Activated CD4-positive, alpha-beta memory T cell treated with anti-CD3 and anti-CD28 coated beads for 36 hours (primary cell): Measurements from ENCODE around the gene RPL36AL. TPM values are rescaled to one million over a fixed set of nuclear protein-coding genes. Genes with fewer than 3 reads are reported as not detected.
"Not testable (repeated sequence)": the region's sequence is repeated elsewhere in the genome, so short reads cannot be mapped to it uniquely, and the experiment has no call there.

Experiments
- CTCF ChIA-PET: fragments of 350-600 bp; sonication (Branson Sonifier 250); formaldehyde crosslinking; loops from one replicate; lab custom pipeline; 2021; ENCODE audit warnings: antibody characterized with exemption, inconsistent platforms; lab: Charles Lee
- POLR2A ChIA-PET: fragments of 350-600 bp; sonication (Branson Sonifier 250); formaldehyde crosslinking; loops from one replicate; lab custom pipeline; 2021; ENCODE audit warnings: antibody characterized with exemption; lab: Charles Lee
- DNase-seq: peaks from one replicate; pipeline ENCODE4 v3.0.0-alpha.2; 2020
- H3K27ac Mint-ChIP-seq: one replicate; pipeline ENCODE4 v1.8.0; 2021; ENCODE audit warnings: mixed read lengths
- H3K27me3 Mint-ChIP-seq: one replicate; pipeline ENCODE4 v1.8.0; 2021; ENCODE audit warnings: mixed read lengths
- H3K36me3 Mint-ChIP-seq: one replicate; pipeline ENCODE4 v1.8.0; 2021; ENCODE audit warnings: mixed read lengths
- H3K4me1 Mint-ChIP-seq: one replicate; pipeline ENCODE4 v1.8.0; 2021; ENCODE audit warnings: low read depth, mixed read lengths
- H3K4me3 Mint-ChIP-seq: one replicate; pipeline ENCODE4 v1.8.0; 2021; ENCODE audit warnings: mild to moderate bottlenecking, mixed read lengths
- H3K9me3 Mint-ChIP-seq: one replicate; pipeline ENCODE4 v1.8.0; 2021; ENCODE audit warnings: mixed read lengths
- intact Hi-C: fragments of 100-400 bp; cut with micrococcal nuclease; formaldehyde crosslinking; loops from one replicate; pipeline ENCODE4 v1.15.1; 2023
- total RNA-seq, 2 experiments: library from RNA; stranded (reverse); gene quantifications; one replicate each; pipeline ENCODE4 v1.2.3, GENCODE V29; 2021

The RPL36AL gene
- total RNA-seq, 2 experiments from 2014 or later = 314 to 320 TPM

DNA sequence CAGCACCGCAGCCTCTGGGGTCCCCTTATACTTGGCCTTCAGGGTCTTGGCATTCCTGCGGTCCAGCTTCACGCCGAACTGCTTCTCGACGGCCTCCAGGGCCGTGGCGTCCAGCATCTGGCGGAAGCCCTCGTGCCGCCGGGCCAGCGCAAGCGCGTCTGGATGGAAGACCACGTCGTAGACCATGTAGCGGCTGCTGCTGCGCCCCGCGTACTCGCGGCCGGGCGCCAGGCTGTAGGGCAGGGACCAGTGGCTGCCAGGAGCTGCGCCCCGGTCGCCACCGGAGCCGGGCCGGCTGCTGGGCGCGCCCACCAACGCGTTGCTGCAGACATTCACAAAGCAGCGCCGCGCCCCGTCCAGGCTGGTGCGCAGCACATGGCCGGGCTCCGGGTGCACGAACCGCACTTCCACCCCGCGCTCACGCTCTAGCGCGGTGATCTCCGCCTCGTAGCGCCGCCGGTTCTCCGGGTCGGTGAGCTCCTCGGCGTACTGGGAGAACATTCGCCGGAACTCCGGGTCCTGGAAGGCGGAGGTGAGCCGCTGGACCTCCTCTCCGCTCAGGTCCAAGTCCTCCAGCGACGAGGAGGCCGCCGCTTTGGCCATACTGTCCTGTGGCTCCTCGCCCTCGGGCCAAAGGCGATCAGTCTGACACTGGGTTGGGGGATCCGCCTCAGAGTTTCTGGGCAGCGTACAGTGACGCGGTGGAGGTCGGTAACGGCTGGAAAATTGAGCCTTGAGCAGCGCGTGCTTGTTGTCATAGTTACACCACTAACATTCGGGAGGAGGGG, 14.3 kb upstream of the RPL36AL start, which contains the start of gene DNAAF2:
Gene DNAAF2, minus strand, starts transcription at position 698 of the 788 bp plus-strand sequence. Its CDS starts 95 bp downstream, at position 603.
- H3K9me3 Mint-ChIP-seq = no peaks in the 10 kb centered on the region
- peak; percentile 75 for DNase-seq
- peaks cover 39% of the 10 kb centered on the region for H3K4me1 Mint-ChIP-seq
- no peaks in the 10 kb centered on the region for H3K27me3 Mint-ChIP-seq
- peak within 1 kb of the TSS; percentile 95 for H3K27ac Mint-ChIP-seq
- ChIA-PET CTCF (interaction anchor here (0.7 to 5.6 kb wide), 19 partner anchors 12 to 686 kb away, joined by 3 to 100 read pairs (median 4); partner anchors contain the start of genes KLHDC2, LRR1, MGAT2 and NEMF), POLR2A (interaction anchor here (0.7 to 5.3 kb wide), 15 partner anchors 11 to 404 kb away, joined by 3 to 102 read pairs (median 6); partner anchors contain the start of genes KLHDC2, LRR1, MGAT2 and NEMF)
- H3K36me3 Mint-ChIP-seq = peaks cover 38% of the 10 kb centered on the region
- intact Hi-C loops = loop anchor here (1.0 to 10.0 kb wide), 15 partner anchors 14 to 898 kb away; partner anchors contain the start of genes DMAC2L, L2HGDH, LRR1 and MAP4K5
- H3K4me3 Mint-ChIP-seq = peak within 1 kb of the TSS; percentile 91

DNA sequence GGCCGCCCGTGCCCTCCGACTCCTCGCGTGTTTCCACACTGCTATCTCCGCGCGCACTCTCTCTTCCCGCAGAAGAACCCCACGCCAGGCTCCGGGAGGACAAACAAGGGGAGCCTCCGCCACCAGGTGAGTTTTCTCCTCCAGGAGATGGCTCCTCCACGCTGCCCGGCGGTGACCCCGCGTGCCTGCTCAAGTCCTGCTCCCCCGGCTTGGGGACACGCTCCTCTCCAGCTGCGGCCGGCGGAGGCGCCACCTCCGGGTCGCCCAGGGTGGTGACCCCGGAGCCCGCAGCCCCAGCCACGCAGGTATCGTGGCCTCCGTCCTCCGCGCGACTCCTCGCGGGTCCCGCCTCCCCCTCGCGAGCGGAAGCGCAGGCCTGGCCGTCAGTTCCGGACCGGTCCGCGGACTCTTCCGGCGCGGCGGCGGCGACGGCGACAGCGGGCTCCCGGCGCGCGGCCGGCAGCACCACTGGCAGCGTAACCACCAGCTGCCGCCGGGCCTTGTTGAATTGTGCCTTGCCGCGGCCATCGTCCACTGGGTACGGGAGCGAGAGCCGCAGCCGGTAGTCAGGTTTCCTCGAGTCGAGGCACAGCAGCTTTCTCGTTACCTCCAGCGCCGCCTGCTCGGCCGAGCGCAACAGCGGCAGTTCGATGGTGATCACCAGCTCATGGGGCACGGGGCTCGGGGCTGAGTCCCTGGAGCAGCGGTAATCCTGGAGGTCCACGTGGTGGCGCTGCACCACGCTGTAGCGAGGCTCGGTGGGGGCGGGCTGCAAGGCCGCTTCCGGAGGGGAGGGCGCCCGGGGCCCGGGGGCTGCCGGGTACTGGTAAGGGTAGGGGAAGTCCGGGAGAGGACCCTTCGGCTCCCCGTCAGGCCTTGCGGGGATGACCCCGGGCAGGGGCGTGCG, 13.5 kb upstream of the RPL36AL start:
- DNase-seq = peak; percentile 97
- peaks cover 42% of the 10 kb centered on the region for H3K4me1 Mint-ChIP-seq
- H3K27me3 Mint-ChIP-seq = no peaks in the 10 kb centered on the region
- H3K9me3 Mint-ChIP-seq = no peaks in the 10 kb centered on the region
- intact Hi-C loops = loop anchor here (1.0 to 10.0 kb wide), 15 partner anchors 14 to 898 kb away; partner anchors contain the start of genes DMAC2L, L2HGDH, LRR1 and MAP4K5
- POLR2A ChIA-PET = interaction anchor here (0.7 to 5.3 kb wide), 17 partner anchors 10 to 405 kb away, joined by 3 to 102 read pairs (median 5); partner anchors contain the start of genes KLHDC2, LRR1, MGAT2 and NEMF
- CTCF ChIA-PET = interaction anchor here (0.6 to 5.6 kb wide), 29 partner anchors 11 to 687 kb away, joined by 3 to 100 read pairs (median 3); partner anchors contain the start of genes KLHDC2, LRR1, MGAT2 and NEMF
- H3K27ac Mint-ChIP-seq = peak overlapping the region; percentile 95
- H3K36me3 Mint-ChIP-seq = peaks cover 36% of the 10 kb centered on the region
- peak overlapping the region; percentile 91 for H3K4me3 Mint-ChIP-seq

DNA sequence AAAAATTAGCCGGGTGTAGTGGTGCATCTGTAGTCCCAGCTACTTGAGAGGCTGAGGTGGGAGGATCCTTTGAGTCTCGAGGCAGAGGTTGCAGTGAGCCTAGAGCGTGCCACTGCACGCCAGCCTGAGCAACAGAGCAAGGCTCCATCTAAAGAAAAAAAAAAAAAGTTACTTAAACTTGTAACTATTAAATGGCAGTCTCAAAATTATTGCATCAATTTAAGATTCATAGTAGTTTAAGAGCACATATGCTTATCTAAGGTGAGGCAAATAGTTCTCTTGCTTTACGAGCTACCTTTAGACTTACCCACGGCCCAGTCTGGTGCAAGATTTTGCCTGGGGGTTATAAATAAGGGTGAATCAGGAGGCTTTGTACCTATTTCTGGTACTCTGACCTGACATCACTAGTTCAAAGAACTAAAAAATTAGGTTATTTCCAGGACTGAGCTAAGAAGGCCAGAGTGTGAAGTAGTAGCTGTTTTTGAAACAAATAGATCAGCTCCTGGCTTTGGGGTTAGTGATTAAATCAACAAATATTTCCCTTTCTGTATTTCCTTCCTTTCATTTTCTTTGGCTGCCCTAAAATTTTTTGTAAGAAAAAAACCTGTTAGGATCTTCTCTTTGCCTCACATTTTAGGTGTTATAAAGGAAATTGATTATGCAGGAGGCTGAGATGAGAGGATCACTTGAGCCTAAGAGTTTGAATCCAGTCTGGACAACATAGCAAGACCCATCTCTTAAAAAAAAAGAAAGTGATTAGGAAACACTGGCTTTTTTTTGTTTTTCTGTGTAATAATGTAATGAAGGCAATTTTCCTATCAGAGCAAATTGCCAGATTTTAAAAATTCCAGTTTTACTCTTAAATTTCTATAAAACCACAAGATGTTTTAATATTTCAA, 3.8 kb upstream of the RPL36AL start:
- peaks cover 41% of the 10 kb centered on the region for H3K4me1 Mint-ChIP-seq
- H3K27me3 Mint-ChIP-seq = no peaks in the 10 kb centered on the region
- H3K27ac Mint-ChIP-seq = peak overlapping the region; percentile 86
- CTCF ChIA-PET = interaction anchor here (0.9 to 7.1 kb wide), 6 partner anchors 9 to 238 kb away, joined by 3 to 100 read pairs (median 5); partner anchors contain the start of genes DNAAF2, NEMF and RPS29
- DNase-seq = peak; percentile 42
- H3K36me3 Mint-ChIP-seq = peaks cover 40% of the 10 kb centered on the region
- intact Hi-C loops = loop anchor here (5.0 kb wide), 2 partner anchors 162 to 438 kb away; no protein-coding TSS in a partner anchor
- peak overlapping the region; percentile 96 for H3K4me3 Mint-ChIP-seq
- POLR2A ChIA-PET = interaction anchor here (0.6 to 2.4 kb wide), 8 partner anchors 9 to 274 kb away, joined by 3 to 21 read pairs (median 3); partner anchors contain the start of genes ARF6, DNAAF2 and LRR1
- H3K9me3 Mint-ChIP-seq = no peaks in the 10 kb centered on the region

DNA sequence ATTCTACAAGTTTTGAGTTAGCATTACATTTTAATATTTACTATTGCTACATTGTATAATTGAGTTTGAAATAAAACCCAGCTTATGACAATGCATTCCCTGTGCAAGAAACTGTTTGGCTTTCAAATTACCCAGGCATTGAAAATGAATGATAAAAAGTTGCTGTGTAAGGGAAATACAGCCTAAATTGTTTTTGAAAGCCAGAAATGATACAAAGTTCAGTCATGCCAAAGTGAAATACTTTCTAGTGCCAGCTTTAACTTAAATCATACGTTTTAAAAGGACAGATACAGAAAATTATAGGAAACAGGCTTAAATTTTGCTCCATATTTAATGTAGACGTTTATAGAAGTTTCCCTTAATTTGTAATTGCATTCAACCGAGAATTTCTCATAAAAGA, 3.0 kb upstream of the RPL36AL start:
- no peak for DNase-seq
- Mint-ChIP-seq H3K27me3 (no peaks in the 10 kb centered on the region), H3K27ac (peak overlapping the region; percentile 86), H3K4me1 (peaks cover 38% of the 10 kb centered on the region), H3K36me3 (peaks cover 47% of the 10 kb centered on the region), H3K9me3 (no peaks in the 10 kb centered on the region), H3K4me3 (peak overlapping the region; percentile 96)
- ChIA-PET CTCF (interaction anchor here (1.3 to 7.1 kb wide), 5 partner anchors 10 to 238 kb away, joined by 3 to 100 read pairs (median 7); partner anchors contain the start of genes DNAAF2, NEMF and RPS29), POLR2A (interaction anchor here (0.8 to 2.4 kb wide), 4 partner anchors 10 to 240 kb away, joined by 3 to 21 read pairs (median 4); partner anchors contain the start of gene DNAAF2)
- intact Hi-C loops = loop anchor here (5.0 kb wide), 2 partner anchors 161 to 439 kb away; no protein-coding TSS in a partner anchor

DNA sequence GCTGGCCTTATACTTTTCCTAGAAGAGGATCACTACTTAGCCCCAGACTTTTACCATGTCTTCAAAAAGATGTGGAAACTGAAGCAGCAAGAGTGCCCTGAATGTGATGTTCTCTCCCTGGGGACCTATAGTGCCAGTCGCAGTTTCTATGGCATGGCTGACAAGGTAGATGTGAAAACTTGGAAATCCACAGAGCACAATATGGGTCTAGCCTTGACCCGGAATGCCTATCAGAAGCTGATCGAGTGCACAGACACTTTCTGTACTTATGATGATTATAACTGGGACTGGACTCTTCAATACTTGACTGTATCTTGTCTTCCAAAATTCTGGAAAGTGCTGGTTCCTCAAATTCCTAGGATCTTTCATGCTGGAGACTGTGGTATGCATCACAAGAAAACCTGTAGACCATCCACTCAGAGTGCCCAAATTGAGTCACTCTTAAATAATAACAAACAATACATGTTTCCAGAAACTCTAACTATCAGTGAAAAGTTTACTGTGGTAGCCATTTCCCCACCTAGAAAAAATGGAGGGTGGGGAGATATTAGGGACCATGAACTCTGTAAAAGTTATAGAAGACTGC, 1.7 kb upstream of the RPL36AL start:
- Mint-ChIP-seq H3K27ac (peak overlapping the region; percentile 96), H3K9me3 (no peaks in the 10 kb centered on the region), H3K36me3 (peaks cover 52% of the 10 kb centered on the region), H3K4me1 (peaks cover 42% of the 10 kb centered on the region), H3K4me3 (peak overlapping the region; percentile 96), H3K27me3 (no peaks in the 10 kb centered on the region)
- CTCF ChIA-PET = interaction anchor here (2.3 to 7.1 kb wide), 6 partner anchors 11 to 240 kb away, joined by 8 to 100 read pairs (median 12); partner anchors contain the start of genes DNAAF2, LRR1, NEMF and RPS29
- no peak for DNase-seq
- POLR2A ChIA-PET = interaction anchor here (0.8 to 3.5 kb wide), 8 partner anchors 11 to 378 kb away, joined by 3 to 102 read pairs (median 20); partner anchors contain the start of genes DNAAF2, KLHDC2, LRR1 and RPS29
- intact Hi-C loops = loop anchor here (5.0 kb wide), 2 partner anchors 160 to 440 kb away; no protein-coding TSS in a partner anchor

DNA sequence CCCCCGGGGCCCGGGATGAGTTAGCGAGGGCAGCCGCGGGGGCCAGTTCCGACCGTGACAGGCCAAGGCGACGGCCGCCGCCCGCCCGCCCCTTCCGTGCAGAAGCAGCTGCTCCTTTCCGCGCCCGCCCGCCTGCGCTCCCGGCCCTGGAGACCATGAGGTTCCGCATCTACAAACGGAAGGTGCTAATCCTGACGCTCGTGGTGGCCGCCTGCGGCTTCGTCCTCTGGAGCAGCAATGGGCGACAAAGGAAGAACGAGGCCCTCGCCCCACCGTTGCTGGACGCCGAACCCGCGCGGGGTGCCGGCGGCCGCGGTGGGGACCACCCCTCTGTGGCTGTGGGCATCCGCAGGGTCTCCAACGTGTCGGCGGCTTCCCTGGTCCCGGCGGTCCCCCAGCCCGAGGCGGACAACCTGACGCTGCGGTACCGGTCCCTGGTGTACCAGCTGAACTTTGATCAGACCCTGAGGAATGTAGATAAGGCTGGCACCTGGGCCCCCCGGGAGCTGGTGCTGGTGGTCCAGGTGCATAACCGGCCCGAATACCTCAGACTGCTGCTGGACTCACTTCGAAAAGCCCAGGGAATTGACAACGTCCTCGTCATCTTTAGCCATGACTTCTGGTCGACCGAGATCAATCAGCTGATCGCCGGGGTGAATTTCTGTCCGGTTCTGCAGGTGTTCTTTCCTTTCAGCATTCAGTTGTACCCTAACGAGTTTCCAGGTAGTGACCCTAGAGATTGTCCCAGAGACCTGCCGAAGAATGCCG, 872 bp upstream of the RPL36AL start:
- POLR2A ChIA-PET = interaction anchor here (0.8 to 3.5 kb wide), 17 partner anchors 9 to 495 kb away, joined by 3 to 102 read pairs (median 7); partner anchors contain the start of genes DNAAF2, KLHDC2, LRR1 and NEMF

DNA sequence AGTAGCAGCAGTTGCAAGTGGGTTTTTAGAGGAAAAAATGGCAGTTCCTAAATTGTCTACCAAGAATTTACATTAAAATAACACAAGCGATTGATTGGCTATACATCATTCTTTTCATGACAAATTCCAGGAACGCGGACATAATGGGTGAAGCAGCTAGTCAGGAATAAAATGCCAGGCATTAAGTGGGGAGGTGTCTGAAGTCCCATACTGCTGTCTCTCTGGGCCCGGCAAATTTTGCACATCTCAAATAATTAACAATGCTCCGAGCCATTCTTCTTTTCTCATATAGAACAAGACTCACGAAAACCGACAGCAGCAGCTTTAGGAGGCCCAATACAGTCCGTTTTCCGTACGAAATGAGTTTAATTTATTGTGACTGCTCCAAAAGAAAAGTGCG, 696 bp downstream of the RPL36AL start:
- Mint-ChIP-seq H3K36me3 (peaks cover 53% of the 10 kb centered on the region), H3K27me3 (no peaks in the 10 kb centered on the region), H3K27ac (peak overlapping the region; percentile 96), H3K9me3 (no peaks in the 10 kb centered on the region), H3K4me3 (peak overlapping the region; percentile 96), H3K4me1 (peaks cover 34% of the 10 kb centered on the region)
- CTCF ChIA-PET = interaction anchor here (0.7 to 7.1 kb wide), 9 partner anchors 14 to 244 kb away, joined by 3 to 100 read pairs (median 8); partner anchors contain the start of genes DNAAF2, KLHDC2, LRR1 and NEMF
- intact Hi-C loops = loop anchor here (1.0 to 5.0 kb wide), 8 partner anchors 15 to 693 kb away; partner anchors contain the start of genes ARF6, DMAC2L, KLHDC2 and L2HGDH
- DNase-seq = no peak
- POLR2A ChIA-PET = interaction anchor here (0.6 to 3.5 kb wide), 14 partner anchors 10 to 497 kb away, joined by 3 to 102 read pairs (median 8); partner anchors contain the start of genes DNAAF2, KLHDC2, LRR1 and POLE2

More for the DNA sequence above, 872 bp upstream of the RPL36AL start:
- peak; percentile 75 for DNase-seq
- no peaks in the 10 kb centered on the region for H3K9me3 Mint-ChIP-seq
- peak overlapping the region; percentile 96 for H3K27ac Mint-ChIP-seq
- CTCF ChIA-PET = interaction anchor here (0.6 to 7.1 kb wide), 8 partner anchors 12 to 241 kb away, joined by 3 to 100 read pairs (median 9); partner anchors contain the start of genes DNAAF2, KLHDC2, LRR1 and NEMF
- H3K27me3 Mint-ChIP-seq = no peaks in the 10 kb centered on the region
- intact Hi-C loops = loop anchor here (2.0 to 5.0 kb wide), 4 partner anchors 159 to 692 kb away; partner anchors contain the start of genes ARF6, DMAC2L and L2HGDH
- H3K36me3 Mint-ChIP-seq = peaks cover 51% of the 10 kb centered on the region
- H3K4me3 Mint-ChIP-seq = peak overlapping the region; percentile 96
- peaks cover 43% of the 10 kb centered on the region for H3K4me1 Mint-ChIP-seq

DNA sequence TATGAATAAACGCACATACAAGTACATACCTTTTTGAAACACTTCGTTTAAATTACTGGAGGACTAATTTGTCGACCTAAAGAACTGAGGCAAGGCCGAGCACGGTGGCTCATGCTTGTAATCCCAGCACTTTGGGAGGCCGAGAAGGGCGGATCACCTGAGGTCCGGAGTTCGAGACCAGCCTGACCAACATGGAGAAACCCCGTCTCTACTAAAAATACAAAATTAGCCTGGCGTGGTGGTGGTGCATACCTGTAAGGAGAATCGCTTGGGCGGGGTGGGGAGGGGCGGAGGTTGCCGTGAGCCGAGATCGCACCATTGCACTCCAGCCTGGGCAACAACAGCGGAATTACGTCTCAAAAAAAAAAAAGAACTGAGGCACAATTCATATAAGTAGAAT, 1.2 kb downstream of the RPL36AL start:
- intact Hi-C loops, H3K9me3 Mint-ChIP-seq, H3K27me3 Mint-ChIP-seq: not testable (repeated sequence)
- Mint-ChIP-seq H3K4me1 (peaks cover 31% of the 10 kb centered on the region), H3K36me3 (peaks cover 52% of the 10 kb centered on the region), H3K4me3 (peak overlapping the region; percentile 96), H3K27ac (peak overlapping the region; percentile 96)
- ChIA-PET CTCF (interaction anchor here (1.2 to 7.1 kb wide), 7 partner anchors 14 to 243 kb away, joined by 3 to 100 read pairs (median 10); partner anchors contain the start of genes DNAAF2, KLHDC2, LRR1 and NEMF), POLR2A (interaction anchor here (2.2 to 3.5 kb wide), 5 partner anchors 14 to 243 kb away, joined by 8 to 102 read pairs (median 21); partner anchors contain the start of genes DNAAF2, KLHDC2 and RPS29)
- peak; percentile 33 for DNase-seq
